Activated CD8-positive, alpha-beta T cell treated with anti-CD3 and anti-CD28 coated beads, Interleukin-2, amount 10 ng/mL, durations not matched to agents 7 days and 5 days (primary cell): ENCODE results near the gene OR2J3. TPM values are rescaled to one million over a fixed set of nuclear protein-coding genes. Genes with fewer than 3 reads are reported as not detected.
"Not testable (repeated sequence)": the region's sequence is repeated elsewhere in the genome, so short reads cannot be mapped to it uniquely, and the experiment has no call there.

Experiments used
- ATAC-seq: fragments of 150-1000 bp; cut with Tn5 transposase; one replicate; pipeline ENCODE4 v1.10.0; 2021; ENCODE audit warnings: moderate library complexity
- CTCF ChIA-PET: fragments of 350-600 bp; sonication (Branson Sonifier 250); formaldehyde crosslinking; loops from one replicate; lab custom pipeline; 2021; ENCODE audit warnings: antibody characterized with exemption; lab: Charles Lee
- POLR2A ChIA-PET: fragments of 350-600 bp; sonication (Branson Sonifier 250); formaldehyde crosslinking; loops from one replicate; lab custom pipeline; 2021; ENCODE audit warnings: antibody characterized with exemption; lab: Charles Lee
- DNase-seq: peaks from one replicate; pipeline ENCODE4 v3.0.0-alpha.2; 2020
- H3K27ac Mint-ChIP-seq: one replicate; pipeline ENCODE4 v1.8.0; 2021; ENCODE audit warnings: mild to moderate bottlenecking, mixed read lengths
- H3K27me3 Mint-ChIP-seq: one replicate; pipeline ENCODE4 v1.8.0; 2021; ENCODE audit warnings: low read depth, mixed read lengths
- H3K36me3 Mint-ChIP-seq: one replicate; pipeline ENCODE4 v1.8.0; 2021; ENCODE audit warnings: low read depth, mixed read lengths
- H3K4me1 Mint-ChIP-seq: one replicate; pipeline ENCODE4 v1.8.0; 2021; ENCODE audit warnings: low read depth, mixed read lengths
- H3K4me3 Mint-ChIP-seq: one replicate; pipeline ENCODE4 v1.8.0; 2021; ENCODE audit warnings: mild to moderate bottlenecking, mixed read lengths
- H3K9me3 Mint-ChIP-seq: one replicate; pipeline ENCODE4 v1.8.0; 2022; ENCODE audit warnings: mixed read lengths; ENCODE audit not compliant: insufficient read depth
- total RNA-seq, 2 experiments: library from RNA; stranded (reverse); gene quantifications; one replicate each; pipeline ENCODE4 v1.2.3, GENCODE V29; 2021

The OR2J3 gene
- total RNA-seq, 2 experiments from 2014 or later, result not detected

- Mint-ChIP-seq H3K36me3 (no peaks in the 10 kb centered on the region), H3K27ac (no peak overlapping the region), H3K4me3 (no peak overlapping the region), H3K27me3 (peaks cover 16% of the 10 kb centered on the region), H3K4me1 (no peaks in the 10 kb centered on the region), H3K9me3 (no peaks in the 10 kb centered on the region)
- ATAC-seq, result no peak
- DNase-seq, result no peak
- CTCF ChIA-PET, result no interaction called here
- POLR2A ChIA-PET, result no interaction called here
Measured at GRCh38 chr6:29130644-29131043, 22.8 kb downstream of the OR2J3 start.

GRCh38 chr6:29131691-29132090 lies 23.8 kb downstream of the OR2J3 start:
- H3K9me3 Mint-ChIP-seq, result no peaks in the 10 kb centered on the region
- no peaks in the 10 kb centered on the region for H3K4me1 Mint-ChIP-seq
- no peak overlapping the region for H3K27ac Mint-ChIP-seq
- ATAC-seq (no peak), DNase-seq (no peak)
- no peaks in the 10 kb centered on the region for H3K36me3 Mint-ChIP-seq
- peaks cover 16% of the 10 kb centered on the region for H3K27me3 Mint-ChIP-seq
- CTCF ChIA-PET, result no interaction called here
- H3K4me3 Mint-ChIP-seq, result no peak overlapping the region
- POLR2A ChIA-PET, result interaction anchor here (0.7 kb wide), 1 partner anchor 278 kb away, joined by 3 read pairs; no protein-coding TSS in a partner anchor

GRCh38 chr6:29137724-29138123 lies 29.9 kb downstream of the OR2J3 start:
- ATAC-seq (no peak), DNase-seq (no peak)
- Mint-ChIP-seq H3K27ac (no peak overlapping the region), H3K36me3 (no peaks in the 10 kb centered on the region), H3K9me3 (no peaks in the 10 kb centered on the region), H3K4me3 (no peak overlapping the region), H3K4me1 (no peaks in the 10 kb centered on the region), H3K27me3 (peaks cover 13% of the 10 kb centered on the region)
- ChIA-PET POLR2A (no interaction called here), CTCF (no interaction called here)

GRCh38 chr6:29141606-29142005 lies 33.7 kb downstream of the OR2J3 start:
- ChIA-PET CTCF (no interaction called here), POLR2A (no interaction called here)
- no peak overlapping the region for H3K4me3 Mint-ChIP-seq
- ATAC-seq (no peak), DNase-seq (no peak)
- no peak overlapping the region for H3K27ac Mint-ChIP-seq
- H3K4me1 Mint-ChIP-seq, result no peaks in the 10 kb centered on the region
- H3K27me3 Mint-ChIP-seq, result peaks cover 2% of the 10 kb centered on the region
- no peaks in the 10 kb centered on the region for H3K36me3 Mint-ChIP-seq
- no peaks in the 10 kb centered on the region for H3K9me3 Mint-ChIP-seq

GRCh38 chr6:29142309-29142708 lies 34.5 kb downstream of the OR2J3 start:
- Mint-ChIP-seq H3K27ac (no peak overlapping the region), H3K4me3 (no peak overlapping the region), H3K36me3 (no peaks in the 10 kb centered on the region), H3K4me1 (no peaks in the 10 kb centered on the region), H3K27me3 (peaks cover 2% of the 10 kb centered on the region), H3K9me3 (no peaks in the 10 kb centered on the region)
- DNase-seq, result no peak
- ATAC-seq, result no peak
- CTCF ChIA-PET, result no interaction called here
- POLR2A ChIA-PET, result no interaction called here

GRCh38 chr6:29146179-29146578 lies 38.3 kb downstream of the OR2J3 start:
- Mint-ChIP-seq H3K9me3 (no peaks in the 10 kb centered on the region), H3K27ac (no peak overlapping the region)

GRCh38 chr6:29147074-29147473 lies 39.2 kb downstream of the OR2J3 start:
- no peak for ATAC-seq

More at GRCh38 chr6:29146179-29146578, 38.3 kb downstream of the OR2J3 start:
- Mint-ChIP-seq H3K4me3 (no peak overlapping the region), H3K27me3 (peaks cover 5% of the 10 kb centered on the region), H3K36me3 (no peaks in the 10 kb centered on the region), H3K4me1 (no peaks in the 10 kb centered on the region)
- no peak for DNase-seq
- ChIA-PET CTCF (no interaction called here), POLR2A (no interaction called here)
- no peak for ATAC-seq

GRCh38 chr6:29149444-29149843 lies 41.6 kb downstream of the OR2J3 start:
- H3K4me1 Mint-ChIP-seq, H3K9me3 Mint-ChIP-seq, POLR2A ChIA-PET, H3K4me3 Mint-ChIP-seq, H3K36me3 Mint-ChIP-seq, H3K27me3 Mint-ChIP-seq, ATAC-seq, DNase-seq, H3K27ac Mint-ChIP-seq, CTCF ChIA-PET: not testable (repeated sequence)

More at GRCh38 chr6:29147074-29147473, 39.2 kb downstream of the OR2J3 start:
- Mint-ChIP-seq H3K36me3 (no peaks in the 10 kb centered on the region), H3K9me3 (no peaks in the 10 kb centered on the region), H3K27ac (no peak overlapping the region), H3K4me3 (no peak overlapping the region), H3K4me1 (no peaks in the 10 kb centered on the region), H3K27me3 (peaks cover 5% of the 10 kb centered on the region)
- CTCF ChIA-PET, result no interaction called here
- POLR2A ChIA-PET, result no interaction called here
- DNase-seq, result no peak

- H3K36me3 Mint-ChIP-seq, result no peaks in the 10 kb centered on the region
- CTCF ChIA-PET, result no interaction called here
- H3K4me1 Mint-ChIP-seq, result no peaks in the 10 kb centered on the region
- no peaks in the 10 kb centered on the region for H3K9me3 Mint-ChIP-seq
- no peak for DNase-seq
- H3K27me3 Mint-ChIP-seq, result peaks cover 10% of the 10 kb centered on the region
- H3K4me3 Mint-ChIP-seq, result no peak overlapping the region
- no peak overlapping the region for H3K27ac Mint-ChIP-seq
- POLR2A ChIA-PET, result no interaction called here
- no peak for ATAC-seq
Measured at GRCh38 chr6:29153083-29153482, 45.2 kb downstream of the OR2J3 start.

- POLR2A ChIA-PET, result interaction anchor here (0.6 kb wide), 1 partner anchor 636 kb away, joined by 3 read pairs; no protein-coding TSS in a partner anchor
- H3K36me3 Mint-ChIP-seq, ATAC-seq, H3K4me3 Mint-ChIP-seq, H3K9me3 Mint-ChIP-seq, H3K27ac Mint-ChIP-seq, H3K4me1 Mint-ChIP-seq, DNase-seq, H3K27me3 Mint-ChIP-seq, CTCF ChIA-PET: not testable (repeated sequence)
Measured at GRCh38 chr6:29155182-29155581, 47.3 kb downstream of the OR2J3 start.

GRCh38 chr6:29159922-29160321 lies 52.1 kb downstream of the OR2J3 start:
- H3K27me3 Mint-ChIP-seq, H3K9me3 Mint-ChIP-seq, H3K4me1 Mint-ChIP-seq, DNase-seq, H3K4me3 Mint-ChIP-seq, ATAC-seq, H3K36me3 Mint-ChIP-seq, H3K27ac Mint-ChIP-seq, CTCF ChIA-PET, POLR2A ChIA-PET: not testable (repeated sequence)
